ENCODE data around the gene MMP14. TPM values are rescaled to one million over a fixed set of nuclear protein-coding genes. Genes with fewer than 3 reads are reported as not detected.
A peak's percentile ranks its signal among the peaks of the same experiment; 100 is the strongest.

The MMP14 gene
- polyA plus RNA-seq, 3 donors: 0.14 to 4.6 (median 0.44) TPM

GRCh38 chr14:22884738-22885523 is 48.5 kb downstream of the MMP14 start:
- no peaks in the 10 kb centered on the region for H3K36me3 ChIP-seq (replicated peaks in 1 of 2; ENCODE audit: control insufficient read depth in 1 of 2, insufficient read depth in 2 of 2, low read length in 2 of 2)
- WGBS (ENCODE audit: insufficient coverage): 89% methylated on average over 9 of the region's 11 CpGs
- H3K36me3 Mint-ChIP-seq: peaks cover 6% of the 10 kb centered on the region in 2 donors
- peak overlapping the region in 1 of 2 donors; percentile 56 for H3K4me3 Mint-ChIP-seq
- H3K9me3 Mint-ChIP-seq: peaks cover 0 to 8% (median 3%) of the 10 kb centered on the region in 7 donors
- H3K27ac ChIP-seq (ENCODE audit: low read depth in 1 of 2, low read length in 2 of 2): no peak overlapping the region
- H4K20me1 ChIP-seq (ENCODE audit: insufficient read depth, low read length): no peaks in the 10 kb centered on the region
- H2AFZ ChIP-seq (ENCODE audit: insufficient read depth, low read depth, low read length, poor library complexity, severe bottlenecking): no peak overlapping the region
- DNase-seq: no peak
- no peak overlapping the region for H3K4me2 ChIP-seq (replicated peaks; ENCODE audit: extremely low read depth, low read length, poor library complexity, severe bottlenecking)
- H3K9me3 ChIP-seq (replicated peaks in 1 of 2; ENCODE audit: control insufficient read depth in 1 of 2, insufficient read depth in 1 of 2, low read length in 2 of 2): no peaks in the 10 kb centered on the region
- H3K27ac Mint-ChIP-seq: peak overlapping the region in 1 of 7 donors; percentile 13
- H3K9ac ChIP-seq (ENCODE audit: insufficient read depth, low read length, poor library complexity, severe bottlenecking): no peak overlapping the region
- intact Hi-C loops (cut with micrococcal nuclease): no loop called here
- no peak for TF ChIP-seq CTCF (IDR thresholded peaks at IDR 0.05)
- H3K4me3 ChIP-seq (replicated peaks in 1 of 3; ENCODE audit: low read depth in 2 of 3, low read length in 3 of 3): no peak overlapping the region
- peaks cover 12 to 15% of the 10 kb centered on the region in 2 donors for H3K4me1 ChIP-seq (ENCODE audit: control insufficient read depth in 1 of 2, insufficient read depth in 2 of 2, low read length in 2 of 2)
- H3K27me3 Mint-ChIP-seq (ENCODE audit: low read depth in 3 of 3): peaks cover 31 to 51% (median 34%) of the 10 kb centered on the region in 3 donors
- no peaks in the 10 kb centered on the region for H3K79me2 ChIP-seq (ENCODE audit: insufficient read depth, low read length)
- H3K4me1 Mint-ChIP-seq: peaks cover 29% of the 10 kb centered on the region
- peaks cover 0 to 31% of the 10 kb centered on the region in 2 donors for H3K27me3 ChIP-seq (ENCODE audit: control insufficient read depth in 2 of 2, insufficient read depth in 2 of 2, low read length in 2 of 2)

DNA sequence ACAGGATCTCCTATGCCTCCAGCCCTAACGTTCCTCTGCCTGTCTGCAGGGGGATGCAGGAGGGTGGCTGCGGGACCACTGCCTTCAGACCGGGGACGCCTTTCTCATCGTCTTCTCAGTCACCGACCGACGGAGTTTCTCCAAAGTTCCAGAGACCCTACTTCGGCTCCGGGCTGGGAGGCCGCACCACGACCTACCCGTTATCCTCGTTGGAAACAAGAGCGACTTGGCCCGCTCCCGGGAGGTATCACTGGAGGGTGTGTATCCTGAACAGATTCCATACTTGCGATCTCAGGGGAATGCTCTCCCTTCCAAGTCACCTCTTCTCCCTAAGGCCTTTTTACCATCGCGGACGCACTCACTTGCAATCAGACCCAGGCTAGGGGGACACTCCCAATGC is 49.6 kb downstream of the MMP14 start:
- H3K9ac ChIP-seq (ENCODE audit: insufficient read depth, low read length, poor library complexity, severe bottlenecking): no peak overlapping the region
- no peaks in the 10 kb centered on the region for H3K9me3 ChIP-seq (replicated peaks in 1 of 2; ENCODE audit: control insufficient read depth in 1 of 2, insufficient read depth in 1 of 2, low read length in 2 of 2)
- H3K4me3 ChIP-seq (replicated peaks in 1 of 3; ENCODE audit: low read depth in 2 of 3, low read length in 3 of 3): peak overlapping the region in 1 of 3 experiments; percentile 78
- peaks cover 31 to 51% (median 31%) of the 10 kb centered on the region in 3 donors for H3K27me3 Mint-ChIP-seq (ENCODE audit: low read depth in 3 of 3)
- peak overlapping the region; percentile 84 to 94 for H3K4me3 Mint-ChIP-seq
- H3K27me3 ChIP-seq (ENCODE audit: control insufficient read depth in 2 of 2, insufficient read depth in 2 of 2, low read length in 2 of 2): peaks cover 0 to 31% of the 10 kb centered on the region in 2 donors
- intact Hi-C loops (cut with micrococcal nuclease): no loop called here
- 95% methylated on average over 14 of the region's 21 CpGs for WGBS (ENCODE audit: insufficient coverage)
- DNase-seq: no peak
- peaks cover 29% of the 10 kb centered on the region for H3K4me1 Mint-ChIP-seq
- H3K36me3 ChIP-seq (replicated peaks in 1 of 2; ENCODE audit: control insufficient read depth in 1 of 2, insufficient read depth in 2 of 2, low read length in 2 of 2): no peaks in the 10 kb centered on the region
- H3K36me3 Mint-ChIP-seq: peaks cover 6 to 10% of the 10 kb centered on the region in 2 donors
- H3K27ac ChIP-seq (ENCODE audit: low read depth in 1 of 2, low read length in 2 of 2): no peak overlapping the region
- TF ChIP-seq CTCF (IDR thresholded peaks at IDR 0.05): no peak
- H2AFZ ChIP-seq (ENCODE audit: insufficient read depth, low read depth, low read length, poor library complexity, severe bottlenecking): peak overlapping the region; percentile 80
- H4K20me1 ChIP-seq (ENCODE audit: insufficient read depth, low read length): no peaks in the 10 kb centered on the region
- no peaks in the 10 kb centered on the region for H3K79me2 ChIP-seq (ENCODE audit: insufficient read depth, low read length)
- peak overlapping the region; percentile 77 for H3K4me2 ChIP-seq (replicated peaks; ENCODE audit: extremely low read depth, low read length, poor library complexity, severe bottlenecking)
- H3K4me1 ChIP-seq (ENCODE audit: control insufficient read depth in 1 of 2, insufficient read depth in 2 of 2, low read length in 2 of 2): peaks cover 12 to 15% of the 10 kb centered on the region in 2 donors
- H3K9me3 Mint-ChIP-seq: peaks cover 0 to 10% (median 3%) of the 10 kb centered on the region in 7 donors
- peak overlapping the region in 1 of 7 donors; percentile 71 for H3K27ac Mint-ChIP-seq

Data from CD14-positive monocyte (primary cell).